HG03280 (cell line): ENCODE results near the gene SCN8A.

ENCODE experiments used
- ATAC-seq: cut with Tn5 transposase; IDR thresholded peaks from one replicate; pipeline ENCODE4 v1.9.1; 2021; ENCODE audit warnings: mild to moderate bottlenecking, moderate library complexity; ENCODE audit not compliant: unreplicated experiment

Gene SCN8A

DNA sequence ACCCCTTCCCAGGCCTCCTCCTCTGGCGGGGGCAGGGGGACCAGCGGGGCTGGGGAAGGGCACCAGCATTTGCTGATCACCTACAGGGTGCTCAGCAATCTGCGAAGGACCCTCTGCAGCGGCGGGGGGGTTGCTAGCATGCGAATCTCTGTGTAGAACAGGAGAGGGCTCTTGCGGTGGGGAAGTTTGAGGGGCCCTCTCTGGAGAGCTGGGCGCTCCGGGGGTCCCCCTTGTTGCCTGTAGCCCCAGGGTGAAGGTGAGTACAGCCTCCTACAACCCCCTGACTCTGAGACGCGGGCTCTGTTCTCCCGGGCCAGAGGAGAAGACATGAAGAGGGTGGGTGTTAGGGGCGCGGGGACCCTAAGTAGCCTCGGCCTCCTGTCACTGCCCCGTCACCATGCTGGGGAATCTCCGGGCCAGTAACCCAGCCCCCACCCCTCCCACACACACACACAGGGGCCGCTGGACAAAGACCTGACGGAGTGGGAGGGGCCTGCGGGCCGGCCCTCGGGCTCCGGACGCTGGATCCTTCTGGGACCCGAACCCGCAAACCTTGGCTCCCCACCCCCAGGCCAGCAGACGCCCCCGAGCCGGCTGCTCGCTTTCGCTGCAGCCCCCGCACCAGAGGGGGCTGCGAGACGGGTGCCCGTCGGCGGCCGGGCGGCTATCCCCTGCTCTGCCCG lies 256.8 kb downstream of the SCN8A start:
- no peak for ATAC-seq

DNA sequence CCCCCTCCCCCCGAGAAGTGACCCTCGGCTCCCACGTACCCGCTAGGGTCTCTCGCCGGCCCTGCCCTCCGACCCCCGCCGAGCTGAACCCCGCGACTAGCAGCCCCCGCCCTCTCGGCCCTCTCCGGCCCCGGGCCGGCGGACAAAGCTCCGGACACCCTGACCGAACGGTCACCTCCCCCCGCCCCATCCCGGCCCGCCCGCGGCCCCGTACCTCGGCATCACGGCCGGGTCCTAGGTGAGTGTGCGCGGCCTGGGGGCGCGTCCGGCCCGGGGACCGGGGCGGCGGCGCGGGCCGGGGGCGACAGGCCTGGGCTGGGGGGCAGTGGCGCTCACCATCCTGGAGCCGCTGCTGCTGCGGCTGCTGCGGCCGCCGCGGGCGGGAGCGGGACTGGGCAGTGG lies 257.3 kb downstream of the SCN8A start, which contains the start of gene FIGNL2:
TSS of gene FIGNL2 (minus strand) at position 393 of the 402 bp plus-strand sequence. CDS start 26,305 bp downstream, outside the sequence.
- ATAC-seq, result no peak

DNA sequence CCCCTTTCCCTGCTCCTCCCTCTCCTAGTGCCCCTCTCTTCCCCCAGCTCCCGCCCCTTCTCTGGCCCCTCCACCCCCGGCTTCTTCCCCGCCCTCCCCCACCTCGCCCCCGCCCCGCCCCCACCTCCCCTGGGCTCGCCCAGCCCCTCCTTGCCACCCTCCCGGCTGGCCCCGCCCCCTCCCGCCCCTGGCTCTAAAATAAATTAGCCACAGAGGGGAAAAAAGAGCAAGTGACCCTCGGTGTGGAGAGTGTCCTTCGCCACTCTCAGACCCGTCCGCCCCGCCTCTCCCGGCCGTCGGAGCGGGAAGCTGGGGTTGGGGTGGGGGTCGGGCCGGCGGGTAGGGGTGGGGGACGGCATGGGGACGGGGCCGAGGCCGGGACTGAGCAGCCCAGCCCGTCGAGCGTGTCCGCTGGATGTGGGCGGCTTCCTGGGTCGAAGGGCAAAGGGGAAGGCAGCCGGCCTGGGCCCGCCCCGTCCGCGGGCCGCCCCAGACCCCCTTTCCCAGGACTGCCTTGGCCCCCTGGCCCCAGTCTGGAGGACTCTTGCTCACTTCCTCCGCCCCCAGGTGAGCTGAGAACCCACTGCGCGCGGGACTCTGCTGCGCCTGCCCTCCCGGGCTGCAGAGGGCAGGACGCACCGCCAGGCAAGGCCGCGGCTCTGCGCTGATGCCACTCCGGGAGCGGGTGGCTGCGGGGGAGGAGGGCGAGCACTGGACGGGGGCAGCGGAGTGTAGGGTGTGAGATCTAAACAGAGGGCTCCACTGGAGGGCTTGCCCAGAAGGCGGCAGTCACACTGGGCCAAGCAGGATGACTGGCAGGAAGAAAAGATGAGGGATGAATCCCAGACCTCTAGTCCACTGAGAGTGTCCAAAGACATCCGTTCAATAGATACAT lies 258.1 kb downstream of the SCN8A start:
- no peak for ATAC-seq

DNA sequence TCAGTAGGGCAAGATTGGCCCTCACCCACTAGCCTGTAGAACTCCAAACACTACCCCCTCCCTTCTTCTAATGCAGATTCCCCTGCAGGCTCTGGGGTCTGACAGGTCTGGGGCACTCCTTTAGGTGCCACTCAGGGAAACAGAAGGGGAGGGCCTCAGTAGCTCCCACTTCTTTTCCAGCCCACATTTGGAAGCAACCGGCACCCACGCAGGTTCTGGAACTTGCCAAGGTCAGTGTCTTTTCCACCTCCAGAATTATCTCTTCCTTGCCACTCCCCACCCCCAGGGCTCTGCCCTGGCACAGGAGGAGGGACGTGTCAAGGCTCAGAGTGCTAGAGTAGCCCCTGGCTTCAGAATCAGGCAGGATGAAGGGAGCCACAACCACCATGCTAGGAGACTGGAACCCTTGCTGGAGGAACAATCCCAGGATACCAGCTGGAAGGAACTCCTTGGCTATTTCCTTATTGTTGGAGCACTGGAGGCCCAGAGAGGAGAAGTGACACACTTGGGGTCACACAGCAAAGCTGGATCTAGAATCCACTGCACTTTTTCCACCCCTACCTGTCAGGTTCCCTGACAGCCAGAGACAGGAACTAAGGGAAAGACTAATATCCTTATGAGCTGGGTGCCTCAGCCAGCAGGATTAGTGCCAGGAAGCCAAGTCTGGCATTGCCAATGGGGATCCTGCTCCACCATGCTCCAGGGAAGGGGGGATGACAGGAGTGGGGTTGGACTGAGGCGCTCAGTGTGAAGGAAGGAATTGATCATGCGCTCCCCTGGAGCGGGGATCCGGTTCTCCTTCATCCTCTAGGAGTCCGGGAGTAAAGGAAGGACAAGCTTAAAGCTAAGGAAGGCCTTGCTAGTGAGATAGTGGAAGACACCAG lies 259.3 kb downstream of the SCN8A start:
- no peak for ATAC-seq

DNA sequence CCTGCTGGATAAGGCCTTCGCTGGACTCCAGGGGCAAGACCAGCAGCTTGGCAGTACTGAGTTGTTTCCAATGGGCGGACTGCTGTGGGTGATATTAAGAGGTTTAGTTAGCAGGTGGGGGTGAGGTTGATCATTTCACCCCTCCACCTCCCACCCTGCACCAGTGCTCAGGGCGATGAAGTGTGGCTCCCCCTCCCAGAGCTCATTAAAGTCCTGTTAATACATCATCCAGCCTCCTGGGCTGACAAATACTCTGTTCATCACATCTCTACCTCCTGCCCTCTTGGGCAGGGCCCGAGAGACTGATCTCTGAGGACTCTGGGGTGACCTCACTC lies 259.9 kb downstream of the SCN8A start:
- ATAC-seq, result no peak

DNA sequence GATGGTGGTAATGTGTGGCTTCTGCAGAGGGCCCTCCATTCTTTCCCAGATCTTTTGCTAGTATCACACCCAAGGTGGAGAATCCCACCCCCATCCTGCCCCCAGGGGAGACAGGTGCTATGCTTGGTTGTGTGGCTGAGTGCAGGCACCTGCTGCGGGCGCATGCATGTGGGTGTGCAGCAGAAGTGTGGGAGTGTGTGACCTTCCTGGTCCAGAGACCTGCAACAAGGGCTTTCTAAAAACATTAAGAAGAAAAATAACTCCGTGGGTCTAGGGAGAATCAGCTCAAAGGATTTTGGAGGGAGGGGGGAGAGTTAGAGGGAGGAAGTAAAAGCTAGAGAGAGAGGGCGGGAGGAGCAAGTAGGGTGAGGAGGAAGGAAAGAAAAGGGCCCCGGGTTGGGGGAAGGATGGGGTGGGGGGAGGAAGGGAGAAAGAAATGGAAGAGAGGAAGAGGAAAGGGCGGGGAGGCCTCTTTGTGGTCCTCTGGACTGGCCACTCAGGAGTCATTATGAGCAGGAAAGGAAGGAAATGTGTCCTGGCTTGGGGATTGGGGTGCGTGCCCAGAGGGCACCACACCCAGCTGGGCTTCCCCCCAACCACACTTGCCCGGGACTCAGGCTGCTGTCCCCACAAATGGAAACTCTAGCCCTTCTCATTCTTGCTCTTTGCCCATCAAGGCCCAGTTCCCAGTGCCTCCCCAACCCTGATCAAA lies 260.5 kb downstream of the SCN8A start:
- ATAC-seq, result no peak

DNA sequence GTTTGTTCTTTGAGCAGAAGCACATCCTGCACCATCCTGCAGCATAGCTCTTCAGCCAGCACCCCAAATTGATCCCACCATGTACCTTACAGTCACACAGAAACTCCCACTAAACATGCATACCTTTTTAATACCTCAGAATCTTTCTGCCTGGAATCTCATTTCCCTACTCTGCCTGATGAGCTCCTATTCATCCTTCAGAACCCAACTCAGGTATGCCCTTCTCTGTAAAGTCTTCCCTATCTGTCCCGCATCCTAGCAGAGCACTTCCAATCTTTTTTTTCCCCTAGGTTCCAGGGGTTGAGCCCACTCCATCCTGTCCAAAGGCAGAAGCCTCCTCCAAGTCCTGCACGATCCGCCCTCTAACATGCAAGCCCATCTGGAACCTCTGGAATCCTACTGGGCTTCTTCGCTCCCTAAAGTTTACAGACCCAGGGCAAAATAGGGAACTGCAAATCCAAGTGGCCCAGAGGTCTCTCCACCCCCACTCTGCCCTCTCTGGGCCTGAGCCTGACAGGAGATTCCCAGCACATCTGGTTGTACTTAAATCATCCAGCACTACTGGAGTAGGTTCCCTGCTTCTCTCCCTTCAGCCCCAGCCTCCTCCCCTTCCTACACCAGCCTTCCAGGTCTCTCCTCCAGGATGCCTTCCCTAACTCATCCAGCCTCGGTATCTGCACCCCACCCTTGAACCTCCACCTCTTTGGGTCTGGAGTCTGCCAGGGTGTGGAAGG lies 261.5 kb downstream of the SCN8A start:
- ATAC-seq, result no peak

DNA sequence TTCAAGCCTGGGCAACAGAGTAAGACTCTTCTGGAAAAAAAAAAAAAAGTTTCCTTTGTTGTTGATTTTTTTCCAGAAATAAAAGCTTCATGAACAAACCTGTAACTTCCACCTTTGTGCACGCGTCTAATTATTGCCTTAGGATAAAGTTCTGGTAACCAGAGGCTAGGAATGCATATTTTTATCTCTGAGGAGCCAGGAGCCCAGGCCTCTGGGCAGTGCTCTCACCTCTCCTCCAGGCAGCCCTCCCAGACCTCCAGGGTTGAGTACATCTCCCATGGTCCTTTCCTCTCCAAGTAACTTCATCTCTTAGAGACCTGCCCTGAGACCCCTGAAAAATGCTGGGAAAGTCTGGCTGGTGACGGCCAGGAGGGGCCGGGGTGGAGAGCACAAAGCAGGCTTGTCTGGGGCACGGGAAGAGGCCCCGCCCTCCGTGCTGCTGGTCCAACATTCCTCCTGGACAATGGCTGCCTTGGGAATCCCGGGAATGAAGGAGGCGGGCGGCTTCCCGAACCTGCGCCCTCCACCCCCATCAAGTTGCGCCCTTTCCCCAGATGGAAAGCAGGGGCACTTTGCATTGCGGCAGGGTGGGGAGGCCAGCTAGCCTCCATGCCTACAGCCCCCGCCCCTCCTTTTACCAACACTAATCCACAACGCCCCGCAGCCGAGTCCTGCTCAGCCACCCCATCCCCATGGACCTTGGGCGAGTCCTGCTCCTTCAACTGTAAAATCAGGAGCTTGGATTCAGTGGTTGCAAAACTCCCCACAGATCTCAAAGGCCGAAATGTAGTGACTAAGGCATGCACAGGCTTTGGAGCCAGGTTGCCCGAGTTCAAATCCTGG lies 264.8 kb downstream of the SCN8A start:
- ATAC-seq, result no peak

DNA sequence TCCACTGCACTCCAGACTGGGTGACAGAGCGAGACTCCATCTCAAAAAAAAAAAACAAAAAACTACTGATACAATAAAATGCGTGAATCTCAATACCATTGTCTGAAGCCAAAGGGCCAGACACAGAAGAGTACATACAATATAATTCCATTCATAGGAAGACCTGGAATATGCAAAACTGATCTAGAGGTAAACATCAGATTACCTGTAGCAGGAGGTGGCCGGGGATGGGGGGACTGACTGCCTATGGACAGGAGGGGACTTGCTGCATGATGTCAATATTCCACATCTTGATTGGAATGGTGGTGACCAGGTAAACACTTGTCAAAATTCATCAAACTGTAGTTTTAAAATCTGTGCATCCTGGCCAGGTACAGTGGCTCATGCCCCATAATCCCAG lies 270.0 kb downstream of the SCN8A start:
- ATAC-seq, result no peak
